CD4-positive, alpha-beta memory T cell (primary cell): ENCODE measurements around the gene REXO2. TPM values are rescaled to one million over a fixed set of nuclear protein-coding genes. Genes with fewer than 3 reads are reported as not detected.

Source experiments
- CTCF ChIA-PET: fragments of 350-600 bp; sonication (Branson Sonifier 250); formaldehyde crosslinking; loops from one replicate; lab custom pipeline; 2021; ENCODE audit warnings: inconsistent platforms; ENCODE audit not compliant: partially characterized antibody; lab: Charles Lee
- POLR2A ChIA-PET: fragments of 350-600 bp; sonication (Branson Sonifier 250); formaldehyde crosslinking; loops from one replicate; lab custom pipeline; 2021; ENCODE audit not compliant: partially characterized antibody; lab: Charles Lee
- DNase-seq, 5 donors: peaks; one replicate each; pipeline versions ENCODE4 v3.0.0 to v3.0.0-alpha.2; 2020 to 2022; ENCODE audit warnings: mixed read lengths in 1 of 5
- H3K27ac ChIP-seq: one replicate; pipeline ENCODE4 v1.7.0; 2013; ENCODE audit warnings: low read depth, low read length
- H3K27me3 ChIP-seq: 2 replicates; pipeline ENCODE4 v1.7.0; 2013; ENCODE audit warnings: mild to moderate bottlenecking, low read length, moderate library complexity; ENCODE audit not compliant: insufficient read depth
- H3K36me3 ChIP-seq: 2 replicates; pipeline ENCODE4 v1.7.0; 2013; ENCODE audit warnings: mild to moderate bottlenecking, low read length, moderate library complexity; ENCODE audit not compliant: insufficient read depth
- H3K4me1 ChIP-seq: 2 replicates; pipeline ENCODE4 v1.7.0; 2013; ENCODE audit warnings: mild to moderate bottlenecking, low read length, moderate library complexity; ENCODE audit not compliant: insufficient read depth
- H3K4me3 ChIP-seq, 2 donors: one replicate each; pipeline ENCODE4 v1.7.0; 2013; ENCODE audit warnings: low read length in 2 of 2, mild to moderate bottlenecking in 1 of 2
- H3K9me3 ChIP-seq, 2 donors: one replicate each; pipeline ENCODE4 v1.7.0; 2013; ENCODE audit warnings: low read length in 2 of 2, control low read depth in 1 of 2; ENCODE audit not compliant: control insufficient read depth in 1 of 2
- H3K27ac Mint-ChIP-seq, 7 donors: one replicate each; pipeline ENCODE4 v1.8.0; 2020 to 2021; ENCODE audit warnings: mixed read lengths in 7 of 7, mild to moderate bottlenecking in 6 of 7, inconsistent platforms in 3 of 7, moderate library complexity in 3 of 7
- H3K27me3 Mint-ChIP-seq, 2 donors: one replicate each; pipeline ENCODE4 v1.8.0; 2020 to 2021; ENCODE audit warnings: mixed read lengths in 2 of 2
- H3K36me3 Mint-ChIP-seq, 2 donors: one replicate each; pipeline ENCODE4 v1.8.0; 2020 to 2021; ENCODE audit warnings: mixed read lengths in 2 of 2, inconsistent platforms in 1 of 2, mild to moderate bottlenecking in 1 of 2
- H3K4me1 Mint-ChIP-seq, 4 donors: one replicate each; pipeline ENCODE4 v1.8.0; 2020 to 2021; ENCODE audit warnings: mixed read lengths in 4 of 4, mild to moderate bottlenecking in 1 of 4
- H3K4me3 Mint-ChIP-seq, 8 donors: one replicate each; pipeline ENCODE4 v1.8.0; 2020 to 2021; ENCODE audit warnings: mixed read lengths in 8 of 8, mild to moderate bottlenecking in 7 of 8, moderate library complexity in 6 of 8, inconsistent platforms in 3 of 8
- H3K9me3 Mint-ChIP-seq, 8 donors: one replicate each; pipeline ENCODE4 v1.8.0; 2020 to 2021; ENCODE audit warnings: mixed read lengths in 8 of 8, mild to moderate bottlenecking in 5 of 8, inconsistent platforms in 3 of 8, moderate library complexity in 1 of 8
- intact Hi-C: fragments of 100-400 bp; cut with micrococcal nuclease; formaldehyde crosslinking; loops from one replicate; pipeline ENCODE4 v1.15.1; 2023
- polyA plus RNA-seq, 2 donors: library from polyadenylated mRNA; unstranded; fragments of 300-500 nt; fragmentation: Illumina TruSeq; gene quantifications; one replicate each; pipeline ENCODE4 v1.2.3, GENCODE V29; 2021
- total RNA-seq, 2 experiments: library from RNA; stranded (reverse); gene quantifications; one replicate each; pipeline ENCODE4 v1.2.3, GENCODE V29; 2021

The REXO2 gene
- total and polyA plus RNA-seq, 4 experiments from 2014 or later = 60.0 to 101 (median 67.6) TPM

- H3K27me3 ChIP-seq = no peaks in the 10 kb centered on the region
- peaks cover 56 to 65% of the 10 kb centered on the region in 2 donors for H3K36me3 Mint-ChIP-seq
- POLR2A ChIA-PET = no interaction called here
- H3K4me3 ChIP-seq = no peak overlapping the region
- DNase-seq = no peak
- CTCF ChIA-PET = no interaction called here
- H3K9me3 ChIP-seq = no peaks in the 10 kb centered on the region
- no peak overlapping the region for H3K4me3 Mint-ChIP-seq
- H3K9me3 Mint-ChIP-seq = no peaks in the 10 kb centered on the region
- H3K4me1 Mint-ChIP-seq = peaks cover 4 to 10% (median 5%) of the 10 kb centered on the region in 4 donors
- H3K27ac ChIP-seq = no peak overlapping the region
- H3K27ac Mint-ChIP-seq = no peak overlapping the region
- no peaks in the 10 kb centered on the region for H3K4me1 ChIP-seq
- intact Hi-C loops = loop anchor here (10.0 kb wide), 1 partner anchor 1055 kb away; the partner anchor contains the start of gene CADM1
- H3K27me3 Mint-ChIP-seq = no peaks in the 10 kb centered on the region
- peaks cover 16% of the 10 kb centered on the region for H3K36me3 ChIP-seq
Observed at GRCh38 chr11:114449845-114450244, 10.6 kb downstream of the REXO2 start.

- ChIA-PET CTCF (no interaction called here), POLR2A (no interaction called here)
- H3K27ac Mint-ChIP-seq = no peak overlapping the region
- peaks cover 45 to 48% of the 10 kb centered on the region in 2 donors for H3K36me3 Mint-ChIP-seq
- H3K9me3 Mint-ChIP-seq = no peaks in the 10 kb centered on the region
- no peaks in the 10 kb centered on the region for H3K27me3 Mint-ChIP-seq
- no peak overlapping the region for H3K4me3 Mint-ChIP-seq
- Histone ChIP-seq H3K36me3 (peaks cover 16% of the 10 kb centered on the region), H3K27ac (no peak overlapping the region), H3K9me3 (no peaks in the 10 kb centered on the region), H3K27me3 (no peaks in the 10 kb centered on the region), H3K4me3 (no peak overlapping the region), H3K4me1 (no peaks in the 10 kb centered on the region)
- peaks cover 0 to 3% (median 1%) of the 10 kb centered on the region in 4 donors for H3K4me1 Mint-ChIP-seq
- intact Hi-C loops = no loop called here
- no peak for DNase-seq
Observed at GRCh38 chr11:114452399-114452798, 13.1 kb downstream of the REXO2 start.

GRCh38 chr11:114463999-114464398 is 24.7 kb downstream of the REXO2 start:
- H3K9me3 Mint-ChIP-seq = peaks cover 0 to 8% (median 5%) of the 10 kb centered on the region in 8 donors
- ChIA-PET CTCF (no interaction called here), POLR2A (no interaction called here)
- H3K36me3 Mint-ChIP-seq = peaks cover 5 to 12% of the 10 kb centered on the region in 2 donors
- DNase-seq = no peak
- Histone ChIP-seq H3K36me3 (no peaks in the 10 kb centered on the region), H3K27me3 (no peaks in the 10 kb centered on the region), H3K9me3 (no peaks in the 10 kb centered on the region), H3K4me3 (no peak overlapping the region), H3K4me1 (no peaks in the 10 kb centered on the region), H3K27ac (no peak overlapping the region)
- H3K27me3 Mint-ChIP-seq = no peaks in the 10 kb centered on the region
- H3K27ac Mint-ChIP-seq = no peak overlapping the region
- intact Hi-C loops = no loop called here
- H3K4me1 Mint-ChIP-seq = no peaks in the 10 kb centered on the region
- H3K4me3 Mint-ChIP-seq = no peak overlapping the region

- no peak overlapping the region for H3K4me3 Mint-ChIP-seq
- H3K9me3 ChIP-seq = no peaks in the 10 kb centered on the region
- peaks cover 0 to 15% of the 10 kb centered on the region in 2 donors for H3K36me3 Mint-ChIP-seq
- no peak for DNase-seq
- CTCF ChIA-PET = no interaction called here
- POLR2A ChIA-PET = no interaction called here
- no peak overlapping the region for H3K27ac ChIP-seq
- H3K9me3 Mint-ChIP-seq = peaks cover 0 to 8% (median 4%) of the 10 kb centered on the region in 8 donors
- H3K27me3 Mint-ChIP-seq = peaks cover 0 to 2% of the 10 kb centered on the region in 2 donors
- intact Hi-C loops = no loop called here
- no peak overlapping the region for H3K27ac Mint-ChIP-seq
- no peaks in the 10 kb centered on the region for H3K4me1 ChIP-seq
- H3K4me1 Mint-ChIP-seq = no peaks in the 10 kb centered on the region
- H3K27me3 ChIP-seq = no peaks in the 10 kb centered on the region
- no peaks in the 10 kb centered on the region for H3K36me3 ChIP-seq
- H3K4me3 ChIP-seq = no peak overlapping the region
Observed at GRCh38 chr11:114466742-114467141, 27.5 kb downstream of the REXO2 start.

- Mint-ChIP-seq H3K9me3 (peaks cover 0 to 5% (median 3%) of the 10 kb centered on the region in 8 donors), H3K27ac (no peak overlapping the region), H3K27me3 (peaks cover 4 to 6% of the 10 kb centered on the region in 2 donors), H3K4me1 (no peaks in the 10 kb centered on the region), H3K36me3 (peaks cover 0 to 4% of the 10 kb centered on the region in 2 donors), H3K4me3 (no peak overlapping the region)
- CTCF ChIA-PET = no interaction called here
- no peaks in the 10 kb centered on the region for H3K36me3 ChIP-seq
- no peaks in the 10 kb centered on the region for H3K4me1 ChIP-seq
- H3K27me3 ChIP-seq = no peaks in the 10 kb centered on the region
- intact Hi-C loops = no loop called here
- no peak for DNase-seq
- H3K4me3 ChIP-seq = no peak overlapping the region
- no peaks in the 10 kb centered on the region for H3K9me3 ChIP-seq
- H3K27ac ChIP-seq = no peak overlapping the region
- POLR2A ChIA-PET = no interaction called here
Observed at GRCh38 chr11:114472661-114473060, 33.4 kb downstream of the REXO2 start.

- H3K27me3 Mint-ChIP-seq = peaks cover 2 to 5% of the 10 kb centered on the region in 2 donors
Observed at GRCh38 chr11:114478001-114478410, 38.7 kb downstream of the REXO2 start.

GRCh38 chr11:114478768-114479167 is 39.5 kb downstream of the REXO2 start:
- Mint-ChIP-seq H3K4me3 (peak overlapping the region in 1 of 8 donors; percentile 17), H3K4me1 (peaks cover 0 to 2% (median 0%) of the 10 kb centered on the region in 4 donors), H3K9me3 (peaks cover 0 to 2% (median 0%) of the 10 kb centered on the region in 8 donors), H3K36me3 (no peaks in the 10 kb centered on the region), H3K27ac (no peak overlapping the region), H3K27me3 (peaks cover 2 to 5% of the 10 kb centered on the region in 2 donors)
- no peak for DNase-seq
- Histone ChIP-seq H3K9me3 (no peaks in the 10 kb centered on the region), H3K27ac (no peak overlapping the region), H3K4me1 (no peaks in the 10 kb centered on the region), H3K4me3 (no peak overlapping the region), H3K36me3 (no peaks in the 10 kb centered on the region), H3K27me3 (no peaks in the 10 kb centered on the region)
- ChIA-PET POLR2A (no interaction called here), CTCF (no interaction called here)
- intact Hi-C loops = no loop called here

More at GRCh38 chr11:114478001-114478410, 38.7 kb downstream of the REXO2 start:
- Mint-ChIP-seq H3K27ac (no peak overlapping the region), H3K4me1 (peaks cover 0 to 2% (median 0%) of the 10 kb centered on the region in 4 donors), H3K4me3 (no peak overlapping the region), H3K9me3 (peaks cover 0 to 2% (median 0%) of the 10 kb centered on the region in 8 donors), H3K36me3 (no peaks in the 10 kb centered on the region)
- Histone ChIP-seq H3K9me3 (no peaks in the 10 kb centered on the region), H3K27me3 (no peaks in the 10 kb centered on the region), H3K4me3 (no peak overlapping the region), H3K27ac (no peak overlapping the region), H3K4me1 (no peaks in the 10 kb centered on the region), H3K36me3 (no peaks in the 10 kb centered on the region)
- no peak for DNase-seq
- ChIA-PET POLR2A (no interaction called here), CTCF (no interaction called here)
- intact Hi-C loops = no loop called here
